ENCODE results near the gene SLC4A3.

SLC4A3 gene

GRCh38 chr2:219636144-219636915 lies 8.9 kb downstream of the SLC4A3 start:
- H3K4me3 ChIP-seq (ENCODE audit: low read depth, low read length), result no peak overlapping the region
- TF ChIP-seq CTCF (IDR thresholded peaks at IDR 0.05; ENCODE audit: control insufficient read depth, extremely low read depth, insufficient read depth), result no peak
- no peak for DNase-seq (ENCODE audit: low read depth)

DNA sequence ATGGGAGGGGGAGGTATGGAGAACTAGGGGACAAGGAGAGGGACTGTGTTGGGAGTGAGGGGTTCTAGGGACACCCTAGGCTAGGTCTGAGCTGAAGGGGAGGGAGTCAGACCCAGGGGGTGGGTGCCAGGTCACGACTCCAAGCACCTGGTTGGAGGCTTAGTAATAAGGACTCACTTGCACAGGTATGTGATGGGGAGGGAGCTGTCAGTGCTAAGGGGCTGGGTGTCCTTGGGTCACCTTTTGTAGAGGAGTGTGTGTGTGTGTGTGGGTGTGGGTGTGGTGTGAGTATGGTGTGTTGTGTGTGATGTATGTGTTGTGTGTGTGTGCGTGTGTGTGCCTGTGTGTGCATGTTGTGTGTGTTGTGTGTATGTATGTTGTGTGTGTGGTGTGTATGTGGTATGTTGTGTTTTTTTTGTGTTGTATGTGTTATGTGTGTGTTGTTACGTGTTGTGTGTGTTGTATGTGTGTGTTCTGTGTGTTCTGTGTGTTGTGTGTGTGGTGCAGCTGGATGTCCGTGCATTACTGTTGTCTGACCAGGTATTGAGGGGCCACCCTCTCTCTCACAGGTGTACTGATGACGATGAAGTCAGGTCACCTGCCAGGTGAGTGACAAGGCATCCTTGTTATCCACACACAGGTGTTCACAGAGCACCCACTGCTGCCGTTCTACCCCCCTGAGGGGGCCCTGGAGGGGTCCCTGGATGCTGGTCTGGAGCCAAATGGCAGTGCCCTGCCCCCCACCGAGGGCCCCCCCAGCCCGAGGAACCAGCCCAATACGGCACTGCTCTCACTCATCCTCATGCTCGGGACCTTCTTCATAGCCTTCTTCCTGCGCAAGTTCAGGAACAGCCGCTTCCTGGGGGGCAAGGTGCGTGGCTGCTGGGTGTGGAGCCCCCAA lies 9.8 kb downstream of the SLC4A3 start:
- no peak for DNase-seq (ENCODE audit: low read depth)
- no peak overlapping the region for H3K4me3 ChIP-seq (ENCODE audit: low read depth, low read length)
- no peak for TF ChIP-seq CTCF (IDR thresholded peaks at IDR 0.05; ENCODE audit: control insufficient read depth, extremely low read depth, insufficient read depth)

GRCh38 chr2:219637842-219638185 lies 10.4 kb downstream of the SLC4A3 start:
- TF ChIP-seq CTCF (IDR thresholded peaks at IDR 0.05; ENCODE audit: control insufficient read depth, extremely low read depth, insufficient read depth), result no peak
- H3K4me3 ChIP-seq (ENCODE audit: low read depth, low read length), result no peak overlapping the region
- DNase-seq (ENCODE audit: low read depth), result no peak

- no peak overlapping the region for H3K4me3 ChIP-seq (ENCODE audit: low read depth, low read length)
- TF ChIP-seq CTCF (IDR thresholded peaks at IDR 0.05; ENCODE audit: control insufficient read depth, extremely low read depth, insufficient read depth), result no peak
- DNase-seq (ENCODE audit: low read depth), result no peak
Observed at GRCh38 chr2:219638217-219638947, 11.0 kb downstream of the SLC4A3 start.

DNA sequence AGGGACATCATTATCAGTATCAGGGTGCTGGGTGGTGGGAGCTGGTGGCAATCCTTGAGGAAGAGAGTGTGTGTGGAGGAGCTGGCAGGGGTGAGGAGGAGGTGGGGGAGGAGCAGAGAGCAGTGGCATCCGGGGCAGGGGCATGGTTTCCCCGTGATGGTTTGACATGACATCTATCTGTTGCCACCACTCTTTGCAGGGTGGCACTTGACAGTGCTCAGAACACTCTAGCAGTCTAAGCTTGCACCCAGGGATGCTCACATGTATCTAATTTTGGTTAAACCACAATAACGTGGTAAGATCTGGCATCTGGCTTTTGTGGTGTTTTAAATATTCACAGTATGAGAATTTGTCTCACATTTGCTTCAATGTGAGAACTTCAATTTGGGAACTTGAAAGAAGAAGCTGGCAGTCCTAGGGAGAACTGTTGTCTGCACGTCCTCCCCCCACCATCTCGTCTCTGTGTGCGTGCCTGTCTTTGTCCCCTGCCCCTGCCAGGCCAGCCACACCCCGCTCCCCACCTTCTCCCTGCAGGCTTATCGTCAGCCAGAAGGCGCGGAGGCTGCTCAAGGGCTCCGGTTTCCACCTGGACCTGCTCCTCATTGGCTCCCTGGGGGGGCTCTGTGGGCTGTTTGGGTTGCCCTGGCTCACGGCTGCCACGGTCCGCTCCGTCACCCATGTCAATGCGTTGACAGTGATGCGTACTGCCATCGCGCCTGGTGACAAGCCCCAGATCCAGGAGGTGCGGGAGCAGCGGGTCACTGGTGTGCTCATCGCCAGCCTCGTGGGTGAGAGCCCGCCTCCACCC lies 11.7 kb downstream of the SLC4A3 start:
- no peak for TF ChIP-seq CTCF (IDR thresholded peaks at IDR 0.05; ENCODE audit: control insufficient read depth, extremely low read depth, insufficient read depth)
- H3K4me3 ChIP-seq (ENCODE audit: low read depth, low read length), result no peak overlapping the region
- no peak for DNase-seq (ENCODE audit: low read depth)

DNA sequence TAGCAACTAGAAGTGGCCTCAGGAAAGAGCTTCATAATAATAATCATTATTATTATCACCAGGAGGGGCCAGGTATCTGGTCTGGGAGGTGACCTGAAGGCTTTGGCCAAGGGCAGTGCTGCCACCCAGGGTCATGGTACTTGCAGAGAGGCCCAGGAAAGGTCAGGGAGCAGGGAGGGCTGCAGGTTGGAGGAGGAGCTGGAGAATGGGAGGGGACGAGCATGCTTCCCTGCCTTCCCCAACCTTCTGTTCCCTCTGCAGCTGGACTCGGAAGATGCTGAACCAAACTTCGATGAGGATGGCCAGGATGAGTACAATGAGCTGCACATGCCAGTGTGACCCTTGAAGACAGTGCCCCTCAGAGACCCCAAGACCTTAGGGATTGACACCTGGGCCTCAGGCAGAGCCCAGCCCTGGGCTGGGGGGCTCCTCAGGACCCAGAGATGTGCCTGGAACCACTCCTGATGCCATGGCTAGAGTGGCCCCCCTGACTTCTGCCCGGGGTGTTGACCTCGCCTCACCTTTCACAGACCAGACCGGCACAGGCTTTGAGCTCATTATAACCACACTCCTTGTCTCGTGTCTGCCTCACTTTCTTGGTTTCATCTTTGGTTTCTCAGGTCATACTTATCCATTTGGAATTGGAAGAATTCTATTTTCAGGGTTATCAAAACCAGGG lies 14.1 kb downstream of the SLC4A3 start:
- H3K4me3 ChIP-seq (ENCODE audit: low read depth, low read length), result no peak overlapping the region
- no peak for TF ChIP-seq CTCF (IDR thresholded peaks at IDR 0.05; ENCODE audit: control insufficient read depth, extremely low read depth, insufficient read depth)
- no peak for DNase-seq (ENCODE audit: low read depth)
